ENCODE measurements around the gene SETX.

The SETX gene

DNA sequence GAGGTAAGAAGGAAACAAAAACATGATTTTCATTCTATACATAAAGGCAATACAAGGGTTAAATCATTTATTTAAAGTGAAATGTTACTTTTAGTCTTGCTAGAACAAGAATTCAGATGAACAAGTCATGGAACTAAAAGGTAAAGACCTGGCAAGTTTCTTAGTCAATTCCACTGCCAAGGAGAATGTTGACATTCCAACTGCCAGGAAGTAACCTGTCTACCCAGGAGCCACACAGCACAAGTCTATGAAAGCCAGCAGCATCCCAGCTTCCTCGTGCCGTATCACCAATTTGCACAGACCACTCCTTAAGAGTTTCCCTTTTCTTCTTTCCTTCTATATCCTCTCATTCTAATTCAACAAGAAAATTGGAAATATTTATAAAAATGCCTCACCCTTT is 79.9 kb downstream of the SETX start:
- no peak for DNase-seq

GRCh38 chr9:132269704-132270516 is 84.9 kb downstream of the SETX start:
- DNase-seq = peak; percentile 60

DNA sequence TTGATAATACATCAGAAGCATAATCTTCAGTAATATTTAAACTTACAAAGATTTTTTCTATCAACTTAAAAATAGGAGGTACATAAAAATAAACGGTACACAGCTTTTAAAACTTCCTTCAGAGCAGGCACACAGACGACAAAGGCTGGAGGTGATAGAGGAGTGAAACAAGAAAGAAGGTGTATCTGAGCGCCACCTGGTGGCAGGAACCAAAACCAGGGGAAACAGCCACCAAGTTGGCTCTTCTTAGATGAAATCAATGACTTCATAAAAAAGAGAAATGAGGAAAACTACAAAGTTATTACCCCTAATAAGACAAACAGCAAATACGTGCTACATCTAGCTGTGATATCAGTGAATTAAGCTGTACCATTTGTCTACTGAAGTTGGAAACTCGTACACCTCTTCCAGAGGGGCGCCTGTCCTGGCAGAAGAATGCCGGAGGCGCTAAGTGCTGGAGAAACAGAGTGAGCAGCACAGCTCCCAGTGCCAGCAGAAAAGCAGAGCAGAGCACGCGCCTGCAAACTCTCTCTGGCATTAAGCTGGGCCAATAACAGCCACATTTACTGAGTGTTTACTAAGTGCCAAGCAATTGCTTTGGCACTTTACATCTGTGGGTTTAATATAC is 85.9 kb downstream of the SETX start:
- DNase-seq = peak; percentile 85

GRCh38 chr9:132267660-132268059 is 87.1 kb downstream of the SETX start:
- DNase-seq = no peak

- no peak for DNase-seq
Observed at GRCh38 chr9:132266017-132266416, 88.8 kb downstream of the SETX start.

- no peak for DNase-seq
Observed at GRCh38 chr9:132260846-132261245, 93.9 kb downstream of the SETX start.

- no peak for DNase-seq
Observed at GRCh38 chr9:132250324-132251262, 104.2 kb downstream of the SETX start.

DNA sequence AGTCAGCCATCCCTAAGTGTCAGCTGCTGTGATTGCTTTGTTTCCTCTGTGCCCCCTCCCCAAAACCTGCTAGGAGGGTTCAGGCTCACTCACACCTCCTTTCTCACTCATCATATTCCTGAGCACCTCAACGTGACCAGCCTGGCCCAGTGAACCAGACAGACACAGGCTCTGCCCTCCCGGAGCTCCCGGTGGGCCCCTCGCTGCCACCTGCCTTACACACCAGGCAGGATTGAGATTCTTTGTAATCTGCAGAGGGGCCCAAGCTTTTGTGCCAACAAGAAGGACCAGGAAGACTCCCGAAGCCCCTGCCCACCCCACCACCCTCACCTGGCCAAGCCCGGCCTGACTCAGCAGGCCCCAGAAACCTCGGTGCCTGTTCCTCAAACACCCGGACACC is 105.1 kb downstream of the SETX start:
- no peak for DNase-seq

DNA sequence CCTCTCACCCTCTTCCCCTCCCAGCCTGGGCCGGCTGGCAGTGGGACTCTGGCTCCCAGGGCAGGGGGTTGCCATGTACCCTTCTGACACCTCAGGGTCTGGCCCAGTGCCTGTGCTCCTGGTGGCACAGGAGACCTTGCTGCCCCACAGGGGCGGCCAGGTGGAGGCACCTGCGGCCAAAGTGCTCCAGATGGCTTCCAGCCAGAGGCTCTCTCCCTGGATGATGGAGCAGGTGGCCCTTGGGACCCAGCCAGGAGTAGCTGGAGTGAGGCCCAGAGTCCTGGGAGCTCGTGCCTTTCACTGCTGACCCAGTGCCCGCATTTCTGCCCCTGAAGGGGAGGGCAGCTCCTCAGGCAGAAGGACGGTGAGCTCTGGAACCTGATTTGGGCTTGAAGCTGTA is 105.7 kb downstream of the SETX start:
- DNase-seq = no peak

DNA sequence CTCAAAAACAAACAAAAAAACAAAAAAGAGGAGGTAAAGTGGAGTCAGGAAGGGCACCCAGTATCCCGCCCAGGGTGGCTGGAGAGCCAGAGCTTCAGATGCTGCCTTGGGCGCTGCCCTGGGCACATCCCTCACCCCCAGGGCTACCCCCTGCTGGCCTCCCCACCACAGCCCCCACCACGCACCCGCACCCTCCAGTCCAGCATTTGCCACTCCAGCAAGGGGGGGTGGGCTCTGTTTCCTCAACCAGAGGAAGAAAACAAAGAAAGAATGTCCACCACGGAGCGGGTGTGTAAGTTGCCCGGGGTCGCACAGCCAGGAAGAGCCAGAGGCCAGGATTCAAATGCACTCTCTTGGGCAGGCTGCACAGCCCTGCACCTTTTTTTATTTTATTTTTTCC is 106.8 kb downstream of the SETX start:
- no peak for DNase-seq

DNA sequence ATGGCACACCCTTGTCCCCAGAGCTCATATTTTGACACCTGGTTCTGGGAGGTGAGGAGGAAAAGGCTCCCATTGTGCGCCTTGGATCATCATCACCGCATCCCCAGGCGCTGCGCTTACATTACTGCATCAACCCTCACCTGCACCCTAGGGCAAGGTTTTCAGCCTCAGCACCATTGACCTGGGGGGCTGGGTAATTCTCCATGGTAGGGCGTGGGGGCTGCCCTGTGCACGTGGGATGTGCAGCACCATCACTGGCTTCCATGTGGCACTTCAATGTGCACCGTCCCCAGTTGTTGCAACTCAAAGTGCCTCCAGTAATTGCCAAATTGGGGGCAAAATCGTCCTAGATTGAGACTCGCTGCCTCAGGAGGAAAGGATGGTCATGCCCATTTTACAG is 109.3 kb downstream of the SETX start:
- DNase-seq = no peak

- no peak for DNase-seq
Observed at GRCh38 chr9:132244582-132245455, 110.0 kb downstream of the SETX start.

DNA sequence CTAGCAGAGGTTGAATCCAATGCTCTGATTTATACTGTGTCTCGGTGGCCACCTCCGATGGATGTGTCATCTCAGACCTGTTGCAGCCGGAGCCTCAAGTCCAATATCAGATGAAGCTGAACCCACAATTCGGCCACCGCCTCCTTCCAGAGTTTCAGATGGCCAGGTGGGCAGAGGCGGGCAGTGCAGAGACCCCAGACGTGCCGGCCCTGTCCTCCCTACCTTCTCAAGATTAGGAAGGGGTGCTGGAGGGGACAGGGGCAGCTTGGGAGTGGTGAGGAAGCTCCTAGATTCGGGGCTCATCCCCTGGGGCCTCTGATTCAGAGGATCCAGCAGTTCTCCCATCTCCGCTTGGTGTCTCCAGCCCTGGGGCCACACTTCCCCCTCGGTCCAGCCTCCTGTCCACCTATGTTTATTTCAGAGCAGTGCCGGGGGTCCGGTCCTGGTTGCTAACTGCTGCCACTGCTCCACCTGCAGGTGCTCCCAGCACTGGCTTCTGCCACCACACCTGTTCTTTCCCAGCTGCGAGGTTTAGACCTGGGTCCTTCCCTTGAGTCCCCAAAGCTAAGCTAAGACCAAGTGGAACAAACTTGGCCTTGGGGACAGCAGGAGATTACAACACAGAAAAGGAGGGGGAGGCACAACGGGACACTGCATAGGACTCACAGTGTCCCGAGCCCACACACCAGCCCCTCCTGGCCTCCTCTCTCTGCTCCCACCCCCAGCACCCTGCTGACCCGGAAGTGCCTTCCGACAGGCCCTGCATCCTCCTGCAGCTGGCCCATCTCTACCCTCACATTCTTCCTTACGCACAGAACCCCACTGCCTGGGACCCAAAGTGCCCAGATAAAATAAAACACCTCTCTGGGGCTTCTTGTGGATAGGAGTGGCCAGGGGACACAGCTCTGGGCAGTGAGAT is 111.4 kb downstream of the SETX start:
- no peak for DNase-seq

DNA sequence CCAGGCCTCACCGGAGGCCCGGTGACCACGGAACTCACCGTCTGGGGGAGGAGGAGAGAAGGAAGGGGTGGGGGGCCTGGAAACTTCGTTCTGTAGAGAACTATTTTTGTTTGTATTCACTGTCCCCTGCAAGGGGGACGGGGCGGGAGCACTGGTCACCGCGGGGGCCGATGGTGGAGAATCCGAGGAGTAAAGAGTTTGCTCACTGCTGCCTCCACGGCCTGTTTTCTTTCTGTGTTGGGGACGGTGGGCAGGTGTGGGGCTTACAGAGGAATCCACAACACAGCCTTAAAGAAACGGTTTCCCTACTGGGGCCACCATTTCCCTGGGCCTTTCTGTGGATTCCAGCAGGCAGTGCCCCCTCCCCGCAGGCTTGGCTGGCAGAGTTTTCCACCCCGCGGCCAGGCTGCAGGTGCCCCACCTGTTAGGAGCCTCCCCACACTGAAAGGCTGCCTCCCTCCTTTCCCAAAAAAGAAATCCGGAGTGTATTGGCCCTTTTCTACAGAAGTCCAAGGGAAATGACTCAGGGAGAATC is 112.1 kb downstream of the SETX start:
- no peak for DNase-seq

GRCh38 chr9:132241840-132242620 is 112.8 kb downstream of the SETX start:
- no peak for DNase-seq

DNA sequence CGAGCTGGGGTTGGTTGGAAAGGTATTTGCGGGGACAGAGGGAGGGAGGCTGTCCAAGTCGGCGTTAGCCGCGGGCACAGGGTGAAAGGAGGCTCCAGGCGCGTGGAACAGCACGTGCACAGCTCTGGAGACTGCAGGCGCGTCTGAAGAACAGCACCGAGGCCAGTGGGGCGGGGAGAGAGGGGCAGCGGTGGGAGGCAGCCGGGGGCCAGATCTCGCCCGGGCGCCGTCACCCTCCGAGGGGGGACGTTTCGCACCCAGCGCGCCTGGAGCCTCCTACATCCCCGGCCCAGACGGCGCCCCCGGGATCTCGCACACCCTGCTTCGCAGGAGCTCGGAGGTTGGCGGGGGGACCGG is 113.3 kb downstream of the SETX start:
- peak; percentile 61 for DNase-seq

GRCh38 chr9:132240841-132241482 is 113.8 kb downstream of the SETX start:
- DNase-seq = peak; percentile 97

GRCh38 chr9:132239999-132240840 is 114.6 kb downstream of the SETX start:
- DNase-seq = no peak

DNA sequence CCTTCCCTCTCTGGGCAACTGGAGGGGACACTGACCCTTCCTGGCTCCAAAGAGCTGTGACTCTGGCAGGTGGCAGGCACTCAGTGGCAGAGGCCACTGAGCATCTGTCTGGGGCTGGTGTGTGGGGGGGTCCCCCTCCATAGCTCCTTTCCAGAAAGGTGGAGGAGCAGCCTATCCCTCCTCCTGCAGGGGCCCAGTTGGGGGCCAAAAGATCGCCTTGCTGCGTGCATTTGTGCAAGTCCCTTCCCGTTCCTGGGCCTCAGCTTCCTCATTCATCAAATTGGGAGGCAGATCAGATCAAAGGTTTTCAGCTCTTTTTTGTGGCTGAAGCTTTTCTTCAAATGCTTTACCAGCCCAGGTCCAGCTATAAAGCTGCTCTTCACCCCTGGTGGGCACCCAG is 115.3 kb downstream of the SETX start:
- no peak for DNase-seq
